GM18526 (cell line): ENCODE measurements around the gene AAK1.

Experiments
- POLR2A ChIP-seq: IDR thresholded peaks from 3 replicates; pipeline ENCODE4 v1.6.1; 2011; ENCODE audit not compliant: insufficient read length; ENCODE audit errors: extremely low read depth

Gene AAK1

GRCh38 chr2:69572641-69573040 is 70.9 kb downstream of the AAK1 start:
- TF ChIP-seq POLR2A, result no peak

GRCh38 chr2:69571189-69571588 is 72.3 kb downstream of the AAK1 start:
- no peak for TF ChIP-seq POLR2A

- no peak for TF ChIP-seq POLR2A
Observed at GRCh38 chr2:69570474-69570873, 73.1 kb downstream of the AAK1 start.

- no peak for TF ChIP-seq POLR2A
Observed at GRCh38 chr2:69567909-69568300, 75.6 kb downstream of the AAK1 start.

- no peak for TF ChIP-seq POLR2A
Observed at GRCh38 chr2:69567157-69567908, 76.2 kb downstream of the AAK1 start.

GRCh38 chr2:69566669-69567068 is 76.9 kb downstream of the AAK1 start:
- no peak for TF ChIP-seq POLR2A

- TF ChIP-seq POLR2A, result no peak
Observed at GRCh38 chr2:69565431-69565839, 78.1 kb downstream of the AAK1 start.

GRCh38 chr2:69564604-69565003 is 78.9 kb downstream of the AAK1 start:
- no peak for TF ChIP-seq POLR2A

GRCh38 chr2:69563021-69563420 is 80.5 kb downstream of the AAK1 start:
- TF ChIP-seq POLR2A, result no peak

- no peak for TF ChIP-seq POLR2A
Observed at GRCh38 chr2:69561101-69561500, 82.4 kb downstream of the AAK1 start.

- no peak for TF ChIP-seq POLR2A
Observed at GRCh38 chr2:69560147-69560482, 83.4 kb downstream of the AAK1 start.

- TF ChIP-seq POLR2A, result no peak
Observed at GRCh38 chr2:69559442-69560146, 83.9 kb downstream of the AAK1 start.

- TF ChIP-seq POLR2A, result no peak
Observed at GRCh38 chr2:69556008-69556407, 87.5 kb downstream of the AAK1 start.

- TF ChIP-seq POLR2A, result no peak
Observed at GRCh38 chr2:69554981-69555380, 88.6 kb downstream of the AAK1 start.

GRCh38 chr2:69554568-69554967 is 89.0 kb downstream of the AAK1 start:
- no peak for TF ChIP-seq POLR2A

- no peak for TF ChIP-seq POLR2A
Observed at GRCh38 chr2:69553991-69554390, 89.5 kb downstream of the AAK1 start.

GRCh38 chr2:69549421-69549820 is 94.1 kb downstream of the AAK1 start:
- no peak for TF ChIP-seq POLR2A

GRCh38 chr2:69547984-69548715 is 95.4 kb downstream of the AAK1 start:
- TF ChIP-seq POLR2A, result no peak
